GM18507 (cell line): ENCODE results near the gene FAM210A.

Source experiments
- DNase-seq: peaks from one replicate; pipeline ENCODE4 v3.0.0; 2011; ENCODE audit warnings: low read depth; ENCODE audit not compliant: insufficient read length; ENCODE audit errors: extremely low spot score
- FAIRE-seq: peaks from 2 replicates; lab custom pipeline; 2011; peaks lifted over from hg19 to GRCh38; lab: Jason Lieb, UNC

The FAM210A gene

GRCh38 chr18:13653746-13654433, 72.5 kb downstream of the FAM210A start:
- DNase-seq = no peak

GRCh38 chr18:13649397-13650390, 76.7 kb downstream of the FAM210A start:
- DNase-seq = no peak
- FAIRE-seq = no peak

More at GRCh38 chr18:13653746-13654433, 72.5 kb downstream of the FAM210A start:
- no peak for FAIRE-seq

- no peak for FAIRE-seq
Measured at GRCh38 chr18:13647761-13648160, 78.6 kb downstream of the FAM210A start.

GRCh38 chr18:13646633-13647032, 79.7 kb downstream of the FAM210A start:
- no peak for FAIRE-seq
- no peak for DNase-seq

More at GRCh38 chr18:13647761-13648160, 78.6 kb downstream of the FAM210A start:
- no peak for DNase-seq

GRCh38 chr18:13645093-13645492, 81.3 kb downstream of the FAM210A start:
- DNase-seq (no peak), FAIRE-seq (no peak)

- FAIRE-seq (no peak), DNase-seq (no peak)
Measured at GRCh38 chr18:13643261-13643751, 83.1 kb downstream of the FAM210A start.

GRCh38 chr18:13642440-13642827, 83.9 kb downstream of the FAM210A start:
- DNase-seq (no peak), FAIRE-seq (no peak)

GRCh38 chr18:13641551-13642439, 84.6 kb downstream of the FAM210A start:
- FAIRE-seq = no peak
- no peak for DNase-seq

- no peak for FAIRE-seq
- no peak for DNase-seq
Measured at GRCh38 chr18:13640266-13640860, 86.0 kb downstream of the FAM210A start.

GRCh38 chr18:13638719-13639595, 87.4 kb downstream of the FAM210A start:
- DNase-seq (no peak), FAIRE-seq (no peak)

- no peak for DNase-seq
- no peak for FAIRE-seq
Measured at GRCh38 chr18:13635046-13635445, 91.3 kb downstream of the FAM210A start.

- DNase-seq = no peak
- no peak for FAIRE-seq
Measured at GRCh38 chr18:13633700-13634099, 92.7 kb downstream of the FAM210A start.

GRCh38 chr18:13630716-13631268, 95.6 kb downstream of the FAM210A start:
- FAIRE-seq (no peak), DNase-seq (no peak)

- peak; percentile 72 for DNase-seq
- FAIRE-seq = peak; percentile 97
Measured at GRCh38 chr18:13629841-13630715, 96.3 kb downstream of the FAM210A start.

- no peak for FAIRE-seq
- DNase-seq = no peak
Measured at GRCh38 chr18:13628211-13628610, 98.1 kb downstream of the FAM210A start.

- DNase-seq (no peak), FAIRE-seq (no peak)
Measured at GRCh38 chr18:13627639-13628038, 98.7 kb downstream of the FAM210A start.

- DNase-seq (no peak), FAIRE-seq (no peak)
Measured at GRCh38 chr18:13626544-13626908, 99.8 kb downstream of the FAM210A start.
